Measurements from ENCODE around the gene CHRND.

CHRND gene

GRCh38 chr2:232487385-232488096 is 38.4 kb upstream of the CHRND start, which contains the start of gene ECEL1:
Gene ECEL1 (minus strand): TSS chr2:232487834. CDS start chr2:232486653, 1,181 bp downstream.
- Mint-ChIP-seq H3K4me3 (peak within 1 kb of the TSS; percentile 68 to 75 (median 69)), H3K36me3 (ENCODE audit: low read depth) (no peaks in the 10 kb centered on the region), H3K27ac (no peak within 1 kb of the TSS), H3K9me3 (no peaks in the 10 kb centered on the region), H3K4me1 (peaks cover 4% of the 10 kb centered on the region), H3K27me3 (ENCODE audit: low read depth) (peaks cover 84% of the 10 kb centered on the region)
- TF ChIP-seq CTCF (IDR thresholded peaks at IDR 0.05; ENCODE audit: unreplicated experiment in 3 of 3): no peak

DNA sequence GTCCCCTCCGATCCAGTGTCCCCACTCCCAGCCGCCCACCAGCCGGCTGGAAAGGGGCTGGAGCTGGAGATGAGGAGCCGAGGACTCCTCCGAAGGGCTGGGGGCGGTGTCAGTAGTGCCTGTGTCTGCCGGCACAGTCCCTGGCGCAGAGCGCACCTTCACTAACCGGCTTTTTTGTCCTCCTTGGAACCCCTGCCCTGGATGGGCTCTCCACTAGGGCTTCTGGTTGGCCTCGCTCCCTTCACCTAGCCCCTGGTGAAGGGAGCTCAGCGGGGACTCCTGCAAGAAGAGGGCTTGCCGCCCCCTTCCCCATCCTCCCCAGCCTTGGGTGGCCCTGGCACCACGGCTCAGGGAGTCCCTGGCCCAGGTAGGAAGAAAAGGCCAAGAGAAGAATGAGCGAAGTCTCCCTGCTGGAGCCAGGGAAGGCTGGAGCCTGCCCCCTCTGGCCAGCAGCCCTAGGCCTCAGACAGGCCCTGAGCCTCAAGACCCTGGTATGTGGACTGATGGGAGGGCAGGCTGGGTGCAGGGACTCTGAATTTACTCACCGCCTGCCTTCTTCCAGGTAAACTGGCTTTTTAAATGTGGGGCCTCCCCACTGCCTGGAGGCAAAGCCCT is 37.8 kb upstream of the CHRND start:
- peaks cover 4% of the 10 kb centered on the region for H3K4me1 Mint-ChIP-seq
- peaks cover 81% of the 10 kb centered on the region for H3K27me3 Mint-ChIP-seq (ENCODE audit: low read depth)
- no peaks in the 10 kb centered on the region for H3K9me3 Mint-ChIP-seq
- no peak for TF ChIP-seq CTCF (IDR thresholded peaks at IDR 0.05; ENCODE audit: unreplicated experiment in 3 of 3)
- H3K36me3 Mint-ChIP-seq (ENCODE audit: low read depth): no peaks in the 10 kb centered on the region
- H3K27ac Mint-ChIP-seq: no peak overlapping the region
- peak overlapping the region; percentile 68 to 75 (median 69) for H3K4me3 Mint-ChIP-seq

DNA sequence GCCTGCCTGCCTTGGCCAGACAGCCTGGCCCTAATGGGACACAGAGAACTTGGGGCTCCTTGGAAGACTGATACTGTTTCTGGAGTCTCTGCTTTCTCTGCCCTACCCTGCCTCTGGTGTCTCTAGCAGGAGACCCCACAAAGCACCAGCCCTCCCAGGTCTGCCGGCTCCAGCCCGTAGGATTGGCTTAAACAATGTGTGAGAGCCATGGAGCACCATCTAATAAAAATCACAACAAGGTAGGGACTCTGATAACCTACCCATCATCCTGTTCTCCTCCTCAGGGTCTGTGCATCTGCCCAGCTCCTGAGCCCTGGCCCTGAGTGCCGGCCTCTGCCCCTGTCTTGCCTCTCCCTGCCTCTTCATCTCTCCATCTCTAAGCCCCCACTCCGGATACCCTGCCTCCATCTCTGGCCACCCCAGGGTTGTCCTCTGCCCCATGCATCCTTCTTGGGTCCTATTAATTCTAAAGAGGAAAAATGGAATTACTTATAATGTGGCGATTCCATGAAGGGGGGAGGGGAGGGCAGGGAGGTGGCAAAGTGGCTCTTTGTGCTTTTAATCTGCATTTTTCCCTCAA is 37.1 kb upstream of the CHRND start:
- Mint-ChIP-seq H3K27me3 (ENCODE audit: low read depth) (peaks cover 77% of the 10 kb centered on the region), H3K4me3 (peak overlapping the region; percentile 68 to 75 (median 69)), H3K4me1 (peaks cover 4% of the 10 kb centered on the region), H3K9me3 (no peaks in the 10 kb centered on the region), H3K27ac (no peak overlapping the region), H3K36me3 (ENCODE audit: low read depth) (no peaks in the 10 kb centered on the region)
- no peak for TF ChIP-seq CTCF (IDR thresholded peaks at IDR 0.05; ENCODE audit: unreplicated experiment in 3 of 3)

DNA sequence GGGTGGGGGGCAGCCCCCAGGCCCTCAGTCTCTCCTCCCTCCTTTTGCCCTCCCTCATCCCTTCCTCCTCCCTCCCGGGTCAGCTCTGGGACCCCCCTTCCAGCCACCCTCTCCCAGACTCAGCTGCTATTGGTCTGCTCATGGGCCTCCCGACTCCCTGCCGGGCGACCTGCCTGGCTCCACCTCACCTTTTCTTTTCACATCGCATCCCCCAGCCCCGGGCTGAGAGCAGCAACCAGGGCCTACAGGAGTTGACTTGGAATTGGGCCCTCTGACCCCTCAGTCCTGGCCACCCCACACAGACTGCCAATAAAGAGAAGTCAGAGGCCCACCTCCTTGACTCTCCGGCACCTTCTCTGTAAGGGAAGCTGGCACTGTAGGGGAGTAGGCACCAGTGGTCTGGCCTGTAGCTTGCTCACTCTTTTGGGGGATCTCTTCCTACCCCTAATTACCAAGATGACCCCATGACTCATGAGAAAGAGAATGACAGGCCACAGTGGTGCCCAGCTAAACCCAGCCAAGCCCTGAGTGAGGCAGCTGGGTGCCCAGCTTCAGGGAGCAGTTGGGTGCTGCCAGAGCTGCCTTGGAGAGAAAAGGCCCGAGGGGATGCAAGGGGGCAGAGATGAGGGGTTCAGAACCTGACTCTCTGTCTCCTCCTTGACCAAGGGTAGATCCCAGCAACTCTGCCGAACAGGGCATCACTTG is 36.3 kb upstream of the CHRND start:
- Mint-ChIP-seq H3K4me1 (peaks cover 4% of the 10 kb centered on the region), H3K4me3 (peak overlapping the region in 1 of 3 experiments; percentile 53), H3K27ac (no peak overlapping the region), H3K27me3 (ENCODE audit: low read depth) (peaks cover 73% of the 10 kb centered on the region), H3K36me3 (ENCODE audit: low read depth) (no peaks in the 10 kb centered on the region), H3K9me3 (no peaks in the 10 kb centered on the region)
- no peak for TF ChIP-seq CTCF (IDR thresholded peaks at IDR 0.05; ENCODE audit: unreplicated experiment in 3 of 3)

DNA sequence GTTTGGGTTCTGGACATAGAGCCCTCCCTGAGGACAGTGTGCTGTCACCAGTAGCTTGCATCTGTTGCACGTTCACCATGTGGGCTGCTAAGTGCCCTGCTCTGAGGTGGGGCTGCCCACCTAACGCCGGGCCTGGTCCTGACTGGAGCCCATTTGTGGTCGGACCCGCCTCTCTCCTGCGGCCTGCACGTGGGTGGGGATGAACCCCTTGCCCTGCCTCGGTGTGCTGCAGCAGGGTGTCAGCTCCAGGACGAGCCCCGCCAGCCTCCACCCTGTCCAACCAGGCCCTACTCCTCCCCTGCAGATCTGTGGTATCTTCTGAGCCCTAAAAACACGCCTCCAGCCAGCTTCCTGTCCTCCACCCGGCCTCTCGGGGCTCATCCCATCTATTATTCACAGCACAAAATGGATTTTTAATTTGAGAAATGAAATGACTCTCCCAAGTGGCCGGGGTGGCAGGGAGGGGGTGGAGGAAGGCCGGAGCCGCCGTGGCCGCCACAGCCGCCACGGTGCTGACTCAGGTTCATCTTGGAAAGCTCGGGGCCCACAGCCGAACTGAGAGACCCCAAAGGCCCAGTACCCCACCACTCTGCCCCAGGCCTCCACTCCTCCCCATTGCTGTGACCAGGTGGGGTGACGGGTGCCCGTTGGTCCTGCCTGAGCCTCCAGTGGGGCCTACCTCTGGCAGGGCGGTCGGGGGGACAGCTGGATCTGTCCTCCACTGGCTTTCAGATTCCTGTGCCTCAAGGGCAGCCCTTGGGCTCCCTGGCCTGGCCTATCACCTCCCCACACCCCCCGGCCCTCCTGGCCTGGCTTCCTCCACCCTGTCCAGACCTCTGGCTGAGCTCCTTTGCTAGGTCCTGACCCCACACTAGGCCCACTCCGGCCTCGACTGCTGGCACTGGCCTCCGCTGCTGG is 35.5 kb upstream of the CHRND start:
- H3K27ac Mint-ChIP-seq: no peak overlapping the region
- H3K4me1 Mint-ChIP-seq: peaks cover 4% of the 10 kb centered on the region
- no peak for TF ChIP-seq CTCF (IDR thresholded peaks at IDR 0.05; ENCODE audit: unreplicated experiment in 3 of 3)
- no peaks in the 10 kb centered on the region for H3K9me3 Mint-ChIP-seq
- H3K4me3 Mint-ChIP-seq: no peak overlapping the region
- H3K27me3 Mint-ChIP-seq (ENCODE audit: low read depth): peaks cover 68% of the 10 kb centered on the region
- H3K36me3 Mint-ChIP-seq (ENCODE audit: low read depth): no peaks in the 10 kb centered on the region
